HCT116 (cell line): ENCODE data around the gene YOD1.

Source experiments
- EZH2 ChIP-seq: fragments of 200-600 bp; sonication (generic); IDR thresholded peaks from 2 replicates; pipeline ENCODE4 v1.6.1; 2017; ENCODE audit warnings: antibody characterized with exemption, mixed run types
- EZH2phosphoT487 ChIP-seq: fragments of 200-600 bp; IDR thresholded peaks from 2 replicates; pipeline ENCODE4 v1.6.1; 2018; ENCODE audit warnings: antibody characterized with exemption, borderline replicate concordance
- FOSL1 ChIP-seq: IDR thresholded peaks from 2 replicates; pipeline ENCODE4 v1.6.1; 2012; ENCODE audit warnings: low read depth
- POLR2A ChIP-seq: IDR thresholded peaks from 2 replicates; pipeline ENCODE4 v1.7.0; 2011; ENCODE audit warnings: borderline replicate concordance; ENCODE audit not compliant: insufficient read depth, insufficient read length; ENCODE audit errors: extremely low read depth
- SIN3A ChIP-seq: IDR thresholded peaks from 2 replicates; pipeline ENCODE4 v1.6.1; 2012; ENCODE audit warnings: low read depth
- SRF ChIP-seq: IDR thresholded peaks from 2 replicates; pipeline ENCODE4 v1.6.1; 2012; ENCODE audit warnings: low read depth
- YY1 ChIP-seq: IDR thresholded peaks from 2 replicates; pipeline ENCODE4 v1.6.1; 2011; ENCODE audit warnings: low read length, low read depth, moderate library complexity, mild to moderate bottlenecking; ENCODE audit not compliant: insufficient replicate concordance; ENCODE audit errors: extremely low read depth
- ZNF274 ChIP-seq: fragments of 200-500 bp; sonication (Bioruptor generic); IDR thresholded peaks from 2 replicates; pipeline ENCODE4 v1.6.1; 2014; ENCODE audit warnings: mild to moderate bottlenecking, low read depth, low read length, inconsistent platforms
- TF ChIP-seq, protein P1 (sequence below), 3 experiments: fragments of 200-600 bp in 1 of 3; sonication (generic) in 1 of 3; IDR thresholded peaks in 2 of 3; conservative IDR thresholded peaks in 1 of 3; 2 replicates each; pipeline ENCODE4 v1.5.1; 2012 to 2017; ENCODE audit warnings: low read depth in 2 of 3, low read length in 2 of 3, antibody characterized with exemption in 1 of 3, borderline replicate concordance in 1 of 3, control low read depth in 1 of 3, mild to moderate bottlenecking in 1 of 3, mixed read lengths in 1 of 3, mixed run types in 1 of 3, moderate library complexity in 1 of 3; ENCODE audit not compliant: insufficient read depth in 1 of 3
- TF ChIP-seq, protein P2 (sequence below): IDR thresholded peaks from 2 replicates; pipeline ENCODE4 v1.6.1; 2011; ENCODE audit warnings: mild to moderate bottlenecking, low read length, moderate library complexity; ENCODE audit not compliant: insufficient replicate concordance; ENCODE audit errors: extremely low read depth
- TF ChIP-seq, protein P3 (sequence below): IDR thresholded peaks from 2 replicates; pipeline ENCODE4 v1.6.1; 2012; ENCODE audit warnings: low read depth

DNA sequence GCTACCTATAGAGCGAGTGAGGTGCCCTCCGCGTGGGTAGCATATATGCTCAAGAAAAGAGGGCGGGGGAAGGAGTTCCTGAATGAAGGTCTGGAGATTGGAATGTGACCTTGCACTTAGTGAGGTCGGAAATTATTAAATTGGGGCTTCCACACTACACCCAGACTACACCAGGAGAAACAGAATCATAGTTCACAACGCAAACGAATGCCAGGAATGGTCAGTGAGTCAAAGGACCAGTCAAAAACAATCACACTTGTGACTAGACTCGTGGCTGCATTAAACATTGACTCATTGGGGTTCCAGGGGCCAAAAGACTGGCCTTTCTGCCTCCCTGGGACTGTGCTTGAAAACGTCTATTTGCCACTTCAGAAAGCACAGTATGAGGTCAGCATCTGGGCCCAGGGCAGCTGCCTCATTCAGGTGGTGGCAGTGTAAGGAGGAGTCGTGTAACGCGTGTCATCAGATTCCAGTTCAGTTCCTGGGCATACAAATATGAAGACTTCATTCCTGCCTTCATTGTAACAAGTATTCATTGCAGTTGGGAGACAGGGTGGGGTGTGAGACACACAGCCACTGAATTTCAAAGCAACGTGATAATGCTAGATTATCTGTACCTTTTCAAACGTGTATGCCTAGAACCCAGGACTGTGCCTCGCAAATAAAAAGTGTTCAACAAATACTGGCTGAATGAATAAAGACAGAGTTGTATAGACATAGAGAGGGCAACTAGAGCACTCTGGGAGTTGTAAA is at the start of gene YOD1:
- TF ChIP-seq, protein P1, sequence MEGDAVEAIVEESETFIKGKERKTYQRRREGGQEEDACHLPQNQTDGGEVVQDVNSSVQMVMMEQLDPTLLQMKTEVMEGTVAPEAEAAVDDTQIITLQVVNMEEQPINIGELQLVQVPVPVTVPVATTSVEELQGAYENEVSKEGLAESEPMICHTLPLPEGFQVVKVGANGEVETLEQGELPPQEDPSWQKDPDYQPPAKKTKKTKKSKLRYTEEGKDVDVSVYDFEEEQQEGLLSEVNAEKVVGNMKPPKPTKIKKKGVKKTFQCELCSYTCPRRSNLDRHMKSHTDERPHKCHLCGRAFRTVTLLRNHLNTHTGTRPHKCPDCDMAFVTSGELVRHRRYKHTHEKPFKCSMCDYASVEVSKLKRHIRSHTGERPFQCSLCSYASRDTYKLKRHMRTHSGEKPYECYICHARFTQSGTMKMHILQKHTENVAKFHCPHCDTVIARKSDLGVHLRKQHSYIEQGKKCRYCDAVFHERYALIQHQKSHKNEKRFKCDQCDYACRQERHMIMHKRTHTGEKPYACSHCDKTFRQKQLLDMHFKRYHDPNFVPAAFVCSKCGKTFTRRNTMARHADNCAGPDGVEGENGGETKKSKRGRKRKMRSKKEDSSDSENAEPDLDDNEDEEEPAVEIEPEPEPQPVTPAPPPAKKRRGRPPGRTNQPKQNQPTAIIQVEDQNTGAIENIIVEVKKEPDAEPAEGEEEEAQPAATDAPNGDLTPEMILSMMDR (IDR thresholded peaks at IDR 0.05 in 2 of 3, conservative IDR thresholded peaks at IDR 0.05 in 1 of 3; ENCODE audit: borderline replicate concordance in 1 of 3, insufficient read depth in 1 of 3, low read depth in 2 of 3, low read length in 2 of 3) = no peak
- TF ChIP-seq ZNF274 (no peak), POLR2A (no peak), EZH2 (no peak), EZH2phosphoT487 (no peak), YY1 (no peak), FOSL1 (0 out of 2 replicates have a peak, but pooled peaks have one; percentile 6), SRF (no peak), SIN3A (0 out of 2 replicates have a peak, but pooled peaks have one; percentile 7)
- TF ChIP-seq, protein P2, sequence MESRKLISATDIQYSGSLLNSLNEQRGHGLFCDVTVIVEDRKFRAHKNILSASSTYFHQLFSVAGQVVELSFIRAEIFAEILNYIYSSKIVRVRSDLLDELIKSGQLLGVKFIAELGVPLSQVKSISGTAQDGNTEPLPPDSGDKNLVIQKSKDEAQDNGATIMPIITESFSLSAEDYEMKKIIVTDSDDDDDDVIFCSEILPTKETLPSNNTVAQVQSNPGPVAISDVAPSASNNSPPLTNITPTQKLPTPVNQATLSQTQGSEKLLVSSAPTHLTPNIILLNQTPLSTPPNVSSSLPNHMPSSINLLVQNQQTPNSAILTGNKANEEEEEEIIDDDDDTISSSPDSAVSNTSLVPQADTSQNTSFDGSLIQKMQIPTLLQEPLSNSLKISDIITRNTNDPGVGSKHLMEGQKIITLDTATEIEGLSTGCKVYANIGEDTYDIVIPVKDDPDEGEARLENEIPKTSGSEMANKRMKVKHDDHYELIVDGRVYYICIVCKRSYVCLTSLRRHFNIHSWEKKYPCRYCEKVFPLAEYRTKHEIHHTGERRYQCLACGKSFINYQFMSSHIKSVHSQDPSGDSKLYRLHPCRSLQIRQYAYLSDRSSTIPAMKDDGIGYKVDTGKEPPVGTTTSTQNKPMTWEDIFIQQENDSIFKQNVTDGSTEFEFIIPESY = no peak
- TF ChIP-seq, protein P3, sequence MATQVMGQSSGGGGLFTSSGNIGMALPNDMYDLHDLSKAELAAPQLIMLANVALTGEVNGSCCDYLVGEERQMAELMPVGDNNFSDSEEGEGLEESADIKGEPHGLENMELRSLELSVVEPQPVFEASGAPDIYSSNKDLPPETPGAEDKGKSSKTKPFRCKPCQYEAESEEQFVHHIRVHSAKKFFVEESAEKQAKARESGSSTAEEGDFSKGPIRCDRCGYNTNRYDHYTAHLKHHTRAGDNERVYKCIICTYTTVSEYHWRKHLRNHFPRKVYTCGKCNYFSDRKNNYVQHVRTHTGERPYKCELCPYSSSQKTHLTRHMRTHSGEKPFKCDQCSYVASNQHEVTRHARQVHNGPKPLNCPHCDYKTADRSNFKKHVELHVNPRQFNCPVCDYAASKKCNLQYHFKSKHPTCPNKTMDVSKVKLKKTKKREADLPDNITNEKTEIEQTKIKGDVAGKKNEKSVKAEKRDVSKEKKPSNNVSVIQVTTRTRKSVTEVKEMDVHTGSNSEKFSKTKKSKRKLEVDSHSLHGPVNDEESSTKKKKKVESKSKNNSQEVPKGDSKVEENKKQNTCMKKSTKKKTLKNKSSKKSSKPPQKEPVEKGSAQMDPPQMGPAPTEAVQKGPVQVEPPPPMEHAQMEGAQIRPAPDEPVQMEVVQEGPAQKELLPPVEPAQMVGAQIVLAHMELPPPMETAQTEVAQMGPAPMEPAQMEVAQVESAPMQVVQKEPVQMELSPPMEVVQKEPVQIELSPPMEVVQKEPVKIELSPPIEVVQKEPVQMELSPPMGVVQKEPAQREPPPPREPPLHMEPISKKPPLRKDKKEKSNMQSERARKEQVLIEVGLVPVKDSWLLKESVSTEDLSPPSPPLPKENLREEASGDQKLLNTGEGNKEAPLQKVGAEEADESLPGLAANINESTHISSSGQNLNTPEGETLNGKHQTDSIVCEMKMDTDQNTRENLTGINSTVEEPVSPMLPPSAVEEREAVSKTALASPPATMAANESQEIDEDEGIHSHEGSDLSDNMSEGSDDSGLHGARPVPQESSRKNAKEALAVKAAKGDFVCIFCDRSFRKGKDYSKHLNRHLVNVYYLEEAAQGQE = no peak
